B cell (primary cell): ENCODE measurements around the gene ISG20L2.

Source experiments
- CTCF ChIP-seq: fragments of 200-600 bp; IDR thresholded peaks from one replicate; pipeline ENCODE4 v1.8.0; 2022; ENCODE audit warnings: antibody characterized with exemption, mild to moderate bottlenecking
- EZH2 ChIP-seq: IDR thresholded peaks from 2 replicates; pipeline ENCODE4 v1.6.1; 2012; ENCODE audit warnings: borderline replicate concordance, low read depth, mild to moderate bottlenecking, moderate library complexity, low read length; ENCODE audit not compliant: insufficient read depth, poor library complexity, severe bottlenecking

GRCh38 chr1:156768610-156769295 lies 40.2 kb upstream of the ISG20L2 start:
- no peak for TF ChIP-seq CTCF
- TF ChIP-seq EZH2: no peak
